ENCODE data around the gene ENTHD1.

DNA sequence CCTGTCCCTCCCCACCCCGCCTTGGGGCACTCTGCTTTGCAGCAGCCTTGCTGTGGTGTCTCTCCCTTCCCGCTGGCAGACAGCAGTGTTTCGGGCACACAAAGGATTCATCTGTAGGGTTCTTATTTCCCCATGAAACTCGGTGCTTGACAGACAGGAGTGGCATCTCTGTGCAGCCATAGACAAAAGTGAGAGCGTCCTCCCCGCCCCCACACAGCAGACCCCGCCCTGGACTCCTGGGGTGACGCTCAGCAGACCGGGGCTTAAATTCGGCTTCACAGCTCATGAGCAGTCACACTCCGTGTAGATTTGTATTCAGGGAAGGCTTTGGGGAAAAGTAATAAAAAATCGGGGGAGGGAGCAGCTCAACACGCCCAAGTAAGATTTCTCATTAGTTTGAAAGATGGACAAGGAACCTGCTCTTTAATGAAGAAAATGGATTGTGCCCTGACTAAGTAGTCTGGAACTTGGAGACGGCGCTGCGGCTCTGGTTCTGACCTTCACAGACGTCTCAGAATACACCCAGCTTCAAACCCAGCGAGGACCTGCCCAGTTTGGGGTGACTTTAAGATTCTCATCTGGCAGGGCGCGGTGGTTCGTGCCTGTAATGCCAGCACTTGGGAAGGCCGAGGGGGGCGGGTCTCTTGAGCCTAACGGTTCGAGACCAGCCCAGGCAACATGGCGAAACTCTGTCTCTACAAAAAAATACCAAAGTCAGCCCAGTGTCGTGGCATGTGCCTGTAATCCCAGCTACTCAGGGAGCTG lies 187.0 kb downstream of the ENTHD1 start:
- TF ChIP-seq GATA3 (IDR thresholded peaks at IDR 0.05; ENCODE audit: low read depth, low read length) (no peak), GATA2 (IDR thresholded peaks at IDR 0.05; ENCODE audit: low read depth, low read length) (no peak)
